Fibroblast of skin of scalp (primary cell): ENCODE results near the gene SESN3.
"Not testable (repeated sequence)": the region's sequence is repeated elsewhere in the genome, so short reads cannot be mapped to it uniquely, and the experiment has no call there.

Experiments used
- DNase-seq: peaks from one replicate; pipeline ENCODE4 v3.0.0-alpha.2; 2013

The SESN3 gene

DNA sequence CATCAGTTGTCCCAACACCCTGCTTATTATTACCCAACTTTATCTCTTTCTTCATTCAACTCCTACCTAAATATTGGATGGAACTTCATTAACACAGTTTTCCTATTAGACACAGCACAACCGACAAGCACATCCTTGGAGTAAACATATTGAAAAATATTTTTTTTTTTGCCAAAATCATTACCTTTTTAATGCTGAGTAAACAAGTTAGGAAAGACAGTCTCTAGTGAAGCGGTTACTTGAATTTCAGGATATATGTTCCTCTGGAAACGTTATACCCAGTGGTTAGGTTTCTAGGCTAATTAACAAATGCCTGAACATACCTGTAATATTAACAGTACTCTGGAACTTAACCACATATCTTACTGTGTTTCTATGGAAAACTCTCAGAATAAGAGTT lies 11.4 kb downstream of the SESN3 start:
- no peak for DNase-seq

DNA sequence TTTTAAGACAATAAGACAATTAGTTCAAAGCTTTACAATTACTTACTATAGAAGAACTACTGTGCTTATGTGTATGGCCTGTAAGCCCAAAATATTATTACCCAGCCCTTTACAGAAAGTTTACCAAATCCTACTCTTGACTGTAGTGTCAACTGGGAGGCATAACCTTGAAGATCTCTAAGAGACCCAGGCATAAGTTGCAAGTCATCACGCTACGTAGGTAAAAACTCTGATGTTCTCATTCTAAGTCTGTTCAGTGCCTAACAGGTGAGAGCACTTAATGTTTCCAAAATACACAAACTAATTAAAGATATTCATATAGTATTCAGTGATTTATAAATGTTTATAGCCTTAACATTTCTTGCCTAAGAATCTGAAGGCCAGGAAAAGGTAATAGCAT lies 12.9 kb downstream of the SESN3 start:
- DNase-seq: no peak

DNA sequence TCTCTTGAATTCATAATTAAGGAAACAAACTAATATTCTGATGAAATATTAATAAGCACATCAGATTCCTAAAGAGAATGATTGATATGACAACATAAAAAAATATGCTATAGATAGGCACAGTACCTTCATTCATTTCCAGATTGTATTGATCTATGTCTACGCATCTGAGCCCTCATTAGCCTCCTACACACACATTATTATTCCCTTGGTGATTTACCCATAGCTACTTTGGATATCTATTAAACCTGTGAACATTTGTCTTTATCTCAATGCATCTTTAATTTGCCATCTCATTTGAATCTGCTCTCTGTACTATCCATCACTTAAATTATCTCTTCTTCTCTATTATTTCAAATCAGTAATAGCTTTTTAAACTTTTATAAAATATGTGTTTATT lies 18.4 kb downstream of the SESN3 start:
- no peak for DNase-seq

DNA sequence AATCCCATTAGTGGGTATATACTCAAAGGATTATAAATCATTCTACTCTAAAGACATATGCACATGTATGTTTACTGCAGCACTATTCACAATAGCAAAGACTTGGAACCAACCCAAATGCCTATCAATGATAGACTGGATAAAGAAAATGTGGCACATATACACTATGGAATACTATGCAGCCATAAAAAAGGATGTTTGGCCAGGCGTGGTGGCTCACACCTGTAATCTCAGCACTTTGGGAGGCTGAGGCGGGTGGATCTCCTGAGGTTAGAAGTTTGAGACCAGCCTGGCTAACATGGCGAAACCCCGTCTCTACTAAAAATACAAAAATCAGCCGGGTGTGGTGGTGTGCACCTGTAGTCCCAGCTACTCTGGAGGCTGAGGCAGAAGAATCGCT lies 21.5 kb downstream of the SESN3 start:
- not testable (repeated sequence) for DNase-seq

DNA sequence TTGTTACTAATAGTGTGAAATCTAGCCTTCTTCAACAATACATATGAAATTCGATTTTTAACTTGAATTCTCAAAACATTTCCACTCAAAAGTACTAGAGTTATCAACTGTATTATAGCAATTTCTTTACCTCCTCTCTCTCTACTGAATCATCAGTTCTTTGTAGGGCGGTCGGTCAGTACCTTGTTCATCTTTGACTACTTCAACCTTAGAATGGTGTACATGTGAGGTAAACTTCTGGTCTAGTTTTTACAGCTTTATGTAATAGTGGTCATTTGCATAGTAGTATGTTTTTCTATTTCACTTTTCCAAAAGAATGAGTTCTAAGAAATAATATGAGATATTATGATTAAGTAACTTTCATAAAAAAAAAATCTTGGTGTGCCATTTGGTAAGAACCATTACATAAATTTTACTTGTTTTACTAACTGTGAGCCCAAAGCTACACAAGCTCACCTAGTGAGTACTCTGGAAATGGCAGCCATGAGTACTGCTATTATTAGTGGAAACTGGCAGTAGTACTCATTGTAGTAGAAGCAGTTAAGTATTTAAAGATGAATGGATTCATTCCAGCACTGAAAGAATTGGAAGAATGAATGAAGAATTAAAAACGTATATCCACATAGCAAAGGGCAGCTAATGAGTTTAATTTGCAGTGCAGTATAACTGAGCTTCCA lies 30.1 kb downstream of the SESN3 start:
- no peak for DNase-seq

DNA sequence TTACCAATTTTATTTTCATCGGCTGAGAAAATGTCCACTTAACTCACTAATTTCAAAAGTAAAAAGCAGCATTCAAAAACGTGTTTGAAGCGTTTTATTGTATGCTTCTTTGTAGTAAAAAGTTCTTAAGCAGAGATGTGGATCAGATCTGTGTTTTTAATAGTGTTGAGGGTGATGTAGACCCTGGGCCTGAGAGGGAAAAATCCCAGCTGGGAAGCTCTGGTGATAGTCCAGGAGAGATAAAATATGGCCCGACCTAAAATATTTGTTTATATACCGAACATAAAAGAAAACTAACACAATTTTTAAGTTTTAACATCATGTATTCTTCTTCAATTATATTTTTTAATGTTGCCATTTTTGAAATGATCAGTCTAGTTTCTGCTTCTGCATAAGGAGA lies 35.2 kb downstream of the SESN3 start:
- DNase-seq: no peak

DNA sequence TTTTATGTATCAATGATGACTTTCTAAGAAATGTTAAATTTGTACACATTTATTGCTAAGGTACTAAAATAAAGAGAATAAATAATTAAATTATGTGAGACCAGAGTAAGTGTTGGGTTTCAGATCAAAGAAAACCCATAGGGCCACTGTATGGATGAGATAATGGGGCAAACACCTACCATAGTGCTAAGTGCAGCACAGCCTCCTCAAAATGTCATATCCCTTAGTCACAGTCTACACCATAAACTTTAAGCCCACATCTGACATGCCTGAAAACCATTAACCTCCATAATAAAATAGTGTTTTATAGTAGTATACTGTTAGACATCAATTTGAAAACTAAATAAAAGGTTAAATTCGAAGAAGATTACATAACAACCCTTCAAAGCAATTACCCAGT lies 37.5 kb downstream of the SESN3 start:
- DNase-seq: no peak

DNA sequence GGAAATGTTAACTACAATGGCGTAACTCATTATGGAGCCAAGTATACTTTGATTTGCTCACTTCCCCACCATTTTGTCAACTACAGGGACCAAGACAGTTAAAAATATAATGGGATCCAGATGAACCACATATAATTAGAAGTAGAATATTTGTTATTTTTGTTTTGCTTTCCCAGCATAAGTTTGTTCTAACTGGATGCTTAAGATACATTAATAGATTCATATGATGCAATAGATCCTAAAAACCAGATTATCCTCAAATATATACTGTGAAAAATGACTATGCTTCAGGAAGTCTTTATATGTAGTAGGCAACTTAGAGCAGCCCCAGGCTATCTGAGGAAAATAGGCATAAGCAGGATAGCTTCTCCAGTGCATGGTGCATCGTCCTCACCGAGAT lies 38.3 kb downstream of the SESN3 start:
- DNase-seq: no peak

DNA sequence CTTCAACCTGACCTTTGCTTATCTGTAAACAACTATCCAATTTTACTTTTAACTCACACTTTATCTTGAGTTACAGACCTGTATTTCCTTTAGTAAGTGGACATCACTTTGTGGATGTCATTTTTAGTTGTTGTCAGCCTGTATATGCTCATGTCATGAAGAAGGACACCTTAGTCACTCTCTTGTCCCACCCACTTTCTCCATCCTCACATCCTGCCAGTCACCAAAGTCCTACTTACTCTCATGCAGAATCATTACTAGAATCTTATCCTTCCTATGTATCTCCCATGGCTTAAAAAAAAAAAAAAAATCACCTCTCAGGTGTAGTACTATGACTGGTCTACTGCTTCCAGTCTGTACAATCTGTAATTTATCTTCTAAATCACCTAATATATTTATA lies 43.3 kb downstream of the SESN3 start:
- no peak for DNase-seq

DNA sequence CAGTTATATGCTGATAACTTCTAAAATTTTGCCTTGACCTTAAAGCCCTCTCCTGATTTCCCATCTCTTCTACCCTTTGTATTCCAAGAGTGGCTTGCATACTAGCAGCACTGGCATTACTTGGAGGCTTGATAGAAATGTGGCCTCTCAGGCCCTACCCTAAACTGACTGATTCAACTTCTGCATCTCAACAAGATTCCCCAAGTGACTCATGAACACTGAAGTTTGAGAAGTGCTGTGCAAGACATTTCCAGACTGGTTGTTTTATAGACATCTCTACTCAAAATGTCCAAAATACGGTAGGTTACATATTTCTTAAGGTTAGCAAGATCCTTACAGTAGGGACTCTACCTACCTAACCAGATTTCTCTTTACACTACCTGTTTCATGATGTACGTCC lies 48.6 kb downstream of the SESN3 start:
- DNase-seq: no peak

DNA sequence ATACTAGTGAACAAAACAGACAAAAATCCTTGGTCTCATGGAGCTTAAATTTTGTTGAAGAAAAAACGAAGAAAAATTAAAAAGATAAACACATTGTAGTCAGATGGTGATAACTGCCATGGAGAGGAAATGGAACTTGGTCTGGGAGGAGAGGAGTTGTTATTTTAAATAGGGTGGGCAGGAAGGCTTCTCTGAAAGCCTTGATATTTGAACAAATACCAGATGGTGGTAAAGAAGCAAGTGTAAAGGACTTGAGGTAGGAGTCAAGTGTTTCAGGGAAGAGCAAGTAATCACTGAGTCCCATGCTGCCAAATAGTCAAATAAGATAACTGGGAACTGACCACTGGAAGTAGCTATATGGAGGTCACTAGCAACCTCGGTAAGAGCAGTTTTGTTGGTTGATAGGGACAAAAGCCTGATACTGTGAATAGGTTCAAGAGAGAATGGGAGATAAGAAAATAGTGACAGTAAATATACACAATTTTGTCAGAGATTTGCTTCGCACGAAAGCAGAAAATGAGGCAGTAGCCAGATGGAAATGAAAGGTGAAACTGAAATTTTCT lies 55.1 kb downstream of the SESN3 start:
- DNase-seq: no peak

DNA sequence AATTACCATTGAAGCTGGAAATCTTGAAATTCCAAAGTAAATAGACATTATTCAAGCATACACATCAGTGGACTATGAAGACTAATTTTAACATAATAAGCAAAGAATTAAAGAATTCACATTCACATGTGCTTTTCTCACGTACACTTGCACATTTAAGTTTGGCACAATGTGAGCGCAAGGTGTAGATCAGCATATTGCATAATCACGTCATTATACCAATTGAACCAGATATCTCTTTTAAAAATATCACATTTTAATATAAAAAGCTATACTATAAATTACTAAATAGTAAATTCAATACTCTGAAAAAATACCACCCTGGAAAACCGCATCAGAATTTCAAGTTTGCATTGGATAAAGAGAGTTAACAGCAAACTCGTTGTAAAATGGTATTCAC lies 60.7 kb downstream of the SESN3 start:
- no peak for DNase-seq

DNA sequence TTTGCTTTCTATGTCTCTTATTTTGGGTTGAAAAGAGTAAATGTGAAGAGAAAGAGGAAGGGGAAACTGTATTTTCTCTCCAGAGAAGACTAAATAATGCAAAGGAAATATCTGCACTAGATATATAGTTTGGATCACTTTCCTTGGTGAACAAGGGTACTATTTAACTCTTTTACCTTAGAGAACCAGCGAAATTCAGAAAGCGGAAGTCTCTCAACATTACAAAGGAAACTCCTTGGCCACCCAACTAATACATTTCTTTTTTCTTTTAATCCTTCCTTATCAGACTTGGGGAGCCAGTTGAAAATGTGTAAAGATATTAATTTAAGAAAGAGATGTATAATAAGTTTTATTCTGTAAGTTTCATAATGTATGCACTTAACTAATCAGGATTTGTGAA lies 64.2 kb downstream of the SESN3 start:
- no peak for DNase-seq

DNA sequence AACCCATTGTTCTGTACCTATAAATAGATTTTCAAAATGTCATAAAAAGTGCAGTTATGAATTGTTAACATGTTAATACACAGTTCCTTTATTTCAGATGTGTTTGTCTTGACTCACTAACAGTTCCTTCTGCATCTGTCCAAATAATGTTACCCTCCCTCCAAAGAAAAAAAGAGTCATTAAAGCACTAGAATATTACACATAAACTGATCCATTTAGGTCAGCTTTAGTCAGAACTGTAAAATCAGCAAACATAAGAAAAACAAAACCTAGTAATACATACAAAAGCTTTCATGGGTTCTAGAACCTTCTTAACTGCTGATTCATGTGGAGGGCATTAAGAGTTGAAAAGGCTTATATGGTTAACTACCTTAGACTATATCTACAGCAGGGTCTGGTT lies 65.4 kb downstream of the SESN3 start:
- DNase-seq: no peak

DNA sequence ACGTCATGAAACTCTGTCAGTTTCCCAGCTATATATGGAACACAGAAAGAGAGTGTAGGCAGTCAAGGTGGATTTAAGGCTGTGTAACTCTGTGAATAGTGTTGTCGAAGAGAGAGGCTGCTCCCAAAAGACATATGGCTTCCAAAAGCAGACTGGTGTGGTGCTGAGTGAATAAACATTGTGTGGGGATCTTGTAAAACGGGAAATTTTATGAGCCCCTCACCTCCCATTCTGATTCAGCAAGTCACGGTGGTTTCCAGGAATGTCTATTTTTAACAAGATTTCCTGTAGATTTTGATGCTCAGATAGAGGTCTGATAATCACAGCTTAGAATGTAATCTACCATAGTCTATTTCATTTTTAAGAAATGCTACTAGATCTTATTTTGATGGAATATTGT lies 67.9 kb downstream of the SESN3 start:
- DNase-seq: no peak

DNA sequence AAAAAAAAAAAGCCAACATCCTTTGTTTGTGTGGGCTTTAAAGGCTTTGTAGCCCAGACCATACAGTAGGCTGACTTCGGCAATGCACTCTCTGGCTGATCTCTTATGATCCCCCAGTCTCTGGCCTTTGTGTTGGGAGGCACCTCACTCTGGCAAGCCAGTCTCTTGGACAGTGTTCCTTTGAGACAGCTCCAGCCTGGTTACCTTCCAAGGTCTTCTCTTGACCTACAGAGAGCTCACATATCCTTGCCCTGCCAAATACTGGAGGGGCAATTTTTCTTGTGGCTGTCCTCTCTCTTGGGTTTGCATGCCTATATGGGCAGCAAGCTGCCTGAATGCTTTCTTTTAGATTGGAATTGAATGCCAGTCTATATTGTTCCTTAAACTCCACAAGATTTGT lies 69.8 kb downstream of the SESN3 start:
- no peak for DNase-seq

DNA sequence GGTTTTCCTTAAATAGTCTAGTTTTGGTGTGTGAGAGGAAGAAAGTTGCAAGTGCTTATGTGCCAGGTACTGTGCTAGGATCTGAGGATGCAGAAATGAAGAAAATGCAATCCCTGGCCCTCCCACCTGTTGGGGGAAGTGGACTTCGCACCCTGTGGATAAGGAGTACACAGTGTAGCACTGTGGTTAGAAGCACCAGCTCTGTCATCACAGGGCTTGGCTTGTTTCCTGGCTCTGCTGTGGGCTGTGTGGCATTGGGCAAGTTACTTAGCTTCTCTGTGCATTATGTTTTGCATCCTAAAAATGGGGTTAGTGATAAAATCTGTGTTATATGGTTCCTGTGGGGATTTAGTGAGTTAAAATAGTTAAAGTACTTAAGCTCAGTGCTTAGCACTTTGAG lies 73.2 kb downstream of the SESN3 start:
- no peak for DNase-seq

DNA sequence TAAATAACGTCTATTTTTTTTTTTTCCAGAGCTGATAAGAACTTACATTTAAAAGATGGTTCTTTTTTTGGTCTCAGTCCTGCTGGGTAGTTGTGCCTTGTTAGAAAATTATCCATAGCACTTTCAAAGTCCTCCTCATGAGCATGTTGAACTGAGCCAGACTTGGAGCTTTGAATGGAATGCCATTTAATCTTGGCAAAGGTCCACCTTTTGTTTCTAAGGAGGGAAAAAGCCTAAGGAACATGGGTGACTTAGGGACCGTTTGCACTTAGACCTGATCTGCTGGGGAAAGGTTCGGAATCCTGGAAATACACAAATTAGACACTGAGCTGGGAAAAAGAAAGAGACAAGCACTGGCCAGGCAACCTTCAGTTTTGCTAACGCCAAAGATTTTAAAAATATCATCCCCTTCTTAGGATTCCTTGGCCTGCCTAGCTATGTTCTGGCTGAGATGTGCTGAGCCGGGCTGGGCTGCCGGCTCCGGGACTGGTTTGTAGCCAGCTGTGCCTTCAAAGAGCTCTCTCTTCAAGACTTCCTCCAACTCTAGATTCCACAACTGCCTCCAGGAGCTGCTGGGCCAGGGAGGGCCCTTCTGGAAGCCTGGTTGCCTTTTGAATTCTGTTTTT lies 74.0 kb downstream of the SESN3 start:
- DNase-seq: peak; percentile 40

DNA sequence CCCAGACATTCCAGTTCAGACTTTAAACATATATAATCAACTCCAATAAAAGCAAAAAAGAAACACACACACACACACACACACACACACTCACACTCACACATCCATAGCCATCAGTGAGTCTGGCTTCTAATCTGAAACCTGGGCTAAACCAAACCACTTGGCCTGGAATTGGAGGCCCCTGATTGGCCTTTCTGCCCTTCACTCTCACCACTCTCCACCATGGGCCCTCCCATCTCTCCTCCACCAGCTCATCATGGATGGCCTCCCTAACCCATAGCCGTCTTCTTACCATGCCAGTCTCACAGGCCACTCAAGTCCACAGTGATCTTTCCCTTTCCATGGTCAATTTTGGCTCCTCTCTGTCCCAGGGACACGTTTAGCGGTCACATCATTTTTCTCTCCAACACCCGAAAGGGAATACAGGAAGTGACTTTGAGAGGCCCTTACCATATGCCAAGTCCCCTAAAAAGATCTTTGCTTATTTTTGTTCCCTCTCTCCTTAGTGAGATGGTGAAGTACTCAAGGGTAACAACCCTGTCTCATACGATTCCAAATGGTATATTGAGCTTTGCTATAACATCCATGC lies 74.8 kb downstream of the SESN3 start:
- no peak for DNase-seq

DNA sequence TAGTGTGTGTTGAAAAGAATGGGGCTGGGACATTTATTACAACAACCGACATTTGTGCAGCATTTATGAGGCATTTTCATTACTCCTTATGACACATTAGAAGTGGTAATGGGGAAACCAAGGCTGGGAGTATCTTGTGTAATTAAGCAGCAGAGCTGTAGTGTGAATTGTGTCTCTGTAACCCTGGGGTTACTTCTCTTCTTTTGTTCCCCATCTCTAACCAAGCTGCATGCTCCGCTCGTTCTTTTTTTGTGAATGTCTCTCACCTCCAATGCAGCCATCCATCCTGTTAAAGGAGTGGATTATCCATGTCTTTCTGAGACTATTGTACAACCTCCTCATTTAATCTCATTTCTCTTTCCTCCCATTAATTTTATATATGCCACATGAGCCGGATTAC lies 75.6 kb downstream of the SESN3 start:
- DNase-seq: no peak

DNA sequence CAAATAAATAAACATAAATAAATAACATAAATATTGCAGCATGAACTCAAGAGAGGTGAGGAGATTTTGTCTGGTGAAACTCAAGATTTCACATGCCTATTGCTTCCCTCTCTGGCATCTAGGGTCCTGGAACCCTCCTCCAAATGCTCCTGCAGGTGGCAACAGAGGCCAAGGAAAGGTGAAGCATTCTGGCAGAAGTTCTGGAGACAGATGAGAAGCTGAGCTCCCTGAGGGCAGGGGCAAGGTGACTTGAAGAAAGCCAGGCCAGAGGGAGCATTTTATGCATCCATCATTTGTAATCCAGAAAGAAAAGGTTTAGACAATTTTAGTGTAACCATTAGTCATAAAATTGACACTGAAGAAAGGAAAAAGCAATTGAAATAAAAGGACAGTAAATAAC lies 76.5 kb downstream of the SESN3 start:
- peak; percentile 76 for DNase-seq

DNA sequence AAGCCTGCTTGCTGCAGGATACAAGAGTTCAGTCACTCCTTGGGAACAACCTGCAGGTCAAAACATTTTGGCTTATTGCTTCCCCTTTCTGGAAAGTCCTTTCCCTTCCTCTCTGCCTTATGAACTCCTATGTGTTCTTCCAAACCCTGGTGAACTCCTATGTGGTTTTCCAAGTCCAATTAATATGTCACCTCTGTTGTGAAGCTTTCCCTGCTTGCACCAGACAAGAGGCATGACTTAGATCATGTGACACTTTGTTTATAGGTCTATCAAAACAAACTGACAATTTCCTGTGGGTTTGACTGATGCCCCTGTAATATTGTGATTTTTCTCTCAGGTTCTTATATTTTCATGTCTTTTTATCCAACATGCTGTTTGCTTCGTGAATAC lies 77.2 kb downstream of the SESN3 start:
- no peak for DNase-seq

DNA sequence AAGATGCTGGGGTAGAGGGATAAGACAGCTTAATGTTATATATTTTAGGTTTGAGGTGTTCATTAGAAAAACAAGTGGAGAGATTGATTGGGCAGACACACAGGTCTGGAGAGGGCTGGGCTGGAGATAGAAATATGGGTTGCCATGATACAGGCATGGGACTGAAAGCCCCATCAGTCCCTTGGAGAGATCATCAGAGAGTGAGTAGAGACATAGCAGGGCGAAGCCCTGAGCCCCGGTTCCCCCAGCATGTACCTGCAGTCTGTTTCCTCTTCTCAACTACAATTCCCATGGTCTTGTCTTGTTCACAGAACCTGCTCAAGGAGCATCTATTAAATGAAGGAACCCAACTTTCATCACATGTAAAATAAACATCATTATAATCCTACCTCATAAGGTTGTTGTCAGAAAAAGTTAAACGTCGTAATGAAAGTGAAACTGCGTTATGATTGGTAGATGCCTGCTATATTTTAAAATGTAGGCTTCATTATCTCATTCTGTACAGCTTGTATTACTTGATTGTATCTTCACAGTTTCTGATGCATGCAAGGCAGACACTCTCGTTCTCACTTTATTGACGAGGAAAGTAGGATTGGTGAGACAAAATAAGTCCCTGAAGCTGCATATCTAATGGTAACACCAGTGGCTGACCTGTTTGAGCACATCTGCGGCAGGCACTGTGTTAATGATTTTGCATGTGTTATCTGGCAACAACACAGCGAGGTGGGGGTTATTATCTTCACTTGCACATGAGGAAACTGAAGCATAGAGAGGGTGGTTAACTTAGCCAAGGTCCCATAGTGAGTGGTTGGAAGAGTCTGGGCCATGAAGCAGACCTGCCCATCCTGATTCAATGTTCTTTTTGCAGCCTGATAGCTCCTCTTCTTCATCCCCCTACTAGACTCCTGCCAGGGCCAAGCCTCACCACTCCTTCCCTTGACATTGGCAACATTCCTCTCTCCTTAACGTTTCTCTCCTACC lies 77.8 kb downstream of the SESN3 start:
- DNase-seq: no peak
